ENCODE measurements around the gene DICER1.

Gene DICER1

GRCh38 chr14:95072310-95072905 is 84.9 kb downstream of the DICER1 start:
- DNase-seq = no peak

GRCh38 chr14:95071649-95072280 is 85.6 kb downstream of the DICER1 start:
- DNase-seq (no peak), ATAC-seq (ENCODE audit: insufficient read depth, low read depth) (no peak)
- Histone ChIP-seq H4K20me1 (ENCODE audit: insufficient read depth, low read length) (no peaks in the 10 kb centered on the region), H3K79me2 (ENCODE audit: insufficient read depth, low read length) (no peaks in the 10 kb centered on the region), H3K27me3 (ENCODE audit: insufficient read depth, low read length, poor library complexity) (no peaks in the 10 kb centered on the region), H3K4me3 (ENCODE audit: low read depth in 1 of 2, low read length in 2 of 2) (no peak overlapping the region), H2AFZ (ENCODE audit: low read depth, low read length) (no peak overlapping the region), H3K4me2 (ENCODE audit: insufficient read depth, low read length) (no peak overlapping the region), H3K4me1 (ENCODE audit: insufficient read depth, low read length) (no peaks in the 10 kb centered on the region), H3K36me3 (ENCODE audit: insufficient read depth, low read length) (no peaks in the 10 kb centered on the region), H3K27ac (ENCODE audit: low read length) (no peak overlapping the region), H3K9me3 (ENCODE audit: insufficient read depth, low read length, severe bottlenecking) (no peaks in the 10 kb centered on the region), H3K9ac (ENCODE audit: low read depth, low read length) (no peak overlapping the region)
- TF ChIP-seq EZH2 (IDR thresholded peaks at IDR 0.05; ENCODE audit: borderline replicate concordance, low read depth, low read length, severe bottlenecking) (no peak), CTCF (IDR thresholded peaks at IDR 0.05; ENCODE audit: borderline replicate concordance, extremely low read depth, low read length, poor library complexity, severe bottlenecking) (no peak)

More at GRCh38 chr14:95072310-95072905, 84.9 kb downstream of the DICER1 start:
- Histone ChIP-seq H3K79me2 (ENCODE audit: insufficient read depth, low read length) (no peaks in the 10 kb centered on the region), H3K4me1 (ENCODE audit: insufficient read depth, low read length) (no peaks in the 10 kb centered on the region), H3K27ac (ENCODE audit: low read length) (no peak overlapping the region), H2AFZ (ENCODE audit: low read depth, low read length) (no peak overlapping the region), H3K9me3 (ENCODE audit: insufficient read depth, low read length, severe bottlenecking) (no peaks in the 10 kb centered on the region), H3K36me3 (ENCODE audit: insufficient read depth, low read length) (no peaks in the 10 kb centered on the region), H3K4me2 (ENCODE audit: insufficient read depth, low read length) (no peak overlapping the region), H3K4me3 (ENCODE audit: low read depth in 1 of 2, low read length in 2 of 2) (no peak overlapping the region), H4K20me1 (ENCODE audit: insufficient read depth, low read length) (no peaks in the 10 kb centered on the region), H3K9ac (ENCODE audit: low read depth, low read length) (no peak overlapping the region), H3K27me3 (ENCODE audit: insufficient read depth, low read length, poor library complexity) (no peaks in the 10 kb centered on the region)
- ATAC-seq (ENCODE audit: insufficient read depth, low read depth) = no peak
- TF ChIP-seq EZH2 (IDR thresholded peaks at IDR 0.05; ENCODE audit: borderline replicate concordance, low read depth, low read length, severe bottlenecking) (no peak), CTCF (IDR thresholded peaks at IDR 0.05; ENCODE audit: borderline replicate concordance, extremely low read depth, low read length, poor library complexity, severe bottlenecking) (no peak)

- no peaks in the 10 kb centered on the region for H3K27me3 ChIP-seq (ENCODE audit: insufficient read depth, low read length, poor library complexity)
- ATAC-seq (ENCODE audit: insufficient read depth, low read depth) (no peak), DNase-seq (no peak)
- H3K4me3 ChIP-seq (ENCODE audit: low read depth in 1 of 2, low read length in 2 of 2) = no peak overlapping the region
- no peaks in the 10 kb centered on the region for H3K79me2 ChIP-seq (ENCODE audit: insufficient read depth, low read length)
- no peak overlapping the region for H3K27ac ChIP-seq (ENCODE audit: low read length)
- TF ChIP-seq CTCF (IDR thresholded peaks at IDR 0.05; ENCODE audit: borderline replicate concordance, extremely low read depth, low read length, poor library complexity, severe bottlenecking) = no peak
- TF ChIP-seq EZH2 (IDR thresholded peaks at IDR 0.05; ENCODE audit: borderline replicate concordance, low read depth, low read length, severe bottlenecking) = no peak
- no peaks in the 10 kb centered on the region for H4K20me1 ChIP-seq (ENCODE audit: insufficient read depth, low read length)
- H2AFZ ChIP-seq (ENCODE audit: low read depth, low read length) = no peak overlapping the region
- no peak overlapping the region for H3K4me2 ChIP-seq (ENCODE audit: insufficient read depth, low read length)
- no peaks in the 10 kb centered on the region for H3K9me3 ChIP-seq (ENCODE audit: insufficient read depth, low read length, severe bottlenecking)
- no peaks in the 10 kb centered on the region for H3K36me3 ChIP-seq (ENCODE audit: insufficient read depth, low read length)
- H3K4me1 ChIP-seq (ENCODE audit: insufficient read depth, low read length) = no peaks in the 10 kb centered on the region
- no peak overlapping the region for H3K9ac ChIP-seq (ENCODE audit: low read depth, low read length)
Observed at GRCh38 chr14:95070748-95071435, 86.4 kb downstream of the DICER1 start.

All from DND-41 (cell line).